RWPE2 (cell line): Measurements from ENCODE around the gene GSS.
A peak's percentile ranks its signal among the peaks of the same experiment; 100 is the strongest.

Source experiments
- ATAC-seq: fragments of 200-7000 bp; cut with Tn5 transposase; 3 replicates; pipeline ENCODE4 v1.9.1; 2021; ENCODE audit warnings: low read depth
- DNase-seq: peaks from one replicate; pipeline ENCODE4 v3.0.0-alpha.2; 2020; ENCODE audit warnings: low spot score
- H3K27ac ChIP-seq: fragments of 450-650 bp; 2 replicates; pipeline ENCODE4 v1.5.1; 2017; ENCODE audit warnings: mild to moderate bottlenecking; ENCODE audit not compliant: poor library complexity, severe bottlenecking
- H3K27me3 ChIP-seq: fragments of 250-450 bp; sonication (Bioruptor Pico); 2 replicates; pipeline ENCODE4 v1.5.1; 2021; ENCODE audit warnings: mild to moderate bottlenecking, moderate library complexity; ENCODE audit not compliant: insufficient read depth, poor library complexity, severe bottlenecking
- H3K36me3 ChIP-seq: fragments of 250-450 bp; sonication (Bioruptor Pico); 2 replicates; pipeline ENCODE4 v1.5.1; 2020; ENCODE audit warnings: low read depth, mild to moderate bottlenecking, moderate library complexity
- H3K4me1 ChIP-seq: fragments of 250-450 bp; sonication (Bioruptor Pico); 2 replicates; pipeline ENCODE4 v1.5.1; 2021; ENCODE audit warnings: mild to moderate bottlenecking, moderate library complexity; ENCODE audit not compliant: insufficient read depth, poor library complexity, severe bottlenecking
- H3K4me3 ChIP-seq: fragments of 250-450 bp; sonication (Bioruptor Pico); 2 replicates; pipeline ENCODE4 v1.5.1; 2021; ENCODE audit warnings: mild to moderate bottlenecking, moderate library complexity; ENCODE audit not compliant: severe bottlenecking
- H3K9me3 ChIP-seq: fragments of 250-450 bp; sonication (Bioruptor Pico); 2 replicates; pipeline ENCODE4 v1.5.1; 2021; ENCODE audit warnings: mild to moderate bottlenecking, moderate library complexity; ENCODE audit not compliant: severe bottlenecking
- TF ChIP-seq, protein P1 (sequence below): fragments of 450-650 bp; IDR thresholded peaks from one replicate; pipeline ENCODE4 v1.5.1; 2017; ENCODE audit warnings: mild to moderate bottlenecking, moderate library complexity; ENCODE audit not compliant: poor library complexity, severe bottlenecking

The GSS gene

DNA sequence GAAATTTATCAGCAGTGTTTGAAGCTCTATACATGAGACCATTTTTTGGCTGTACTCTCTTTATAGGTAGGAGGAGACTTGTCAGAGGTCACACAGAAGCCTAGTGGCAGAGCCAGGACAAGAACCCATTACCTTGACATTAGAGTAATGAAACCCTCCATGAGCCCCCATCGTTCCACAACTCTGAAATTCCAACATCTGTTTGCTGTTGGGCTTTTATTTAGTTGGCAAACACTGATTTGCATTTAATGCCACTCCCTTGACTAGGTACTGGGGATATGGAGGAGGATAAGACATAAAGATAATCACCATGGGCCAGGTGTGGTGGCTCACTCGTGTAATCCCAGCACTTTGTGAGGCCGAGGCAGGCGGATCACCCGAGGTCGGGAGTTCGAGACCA lies 1.6 kb downstream of the GSS start:
- no peak overlapping the region for H3K27ac ChIP-seq
- H3K36me3 ChIP-seq: peaks cover 40% of the 10 kb centered on the region
- no peak for ATAC-seq
- no peak overlapping the region for H3K4me3 ChIP-seq
- H3K9me3 ChIP-seq: no peaks in the 10 kb centered on the region
- TF ChIP-seq, protein P1, sequence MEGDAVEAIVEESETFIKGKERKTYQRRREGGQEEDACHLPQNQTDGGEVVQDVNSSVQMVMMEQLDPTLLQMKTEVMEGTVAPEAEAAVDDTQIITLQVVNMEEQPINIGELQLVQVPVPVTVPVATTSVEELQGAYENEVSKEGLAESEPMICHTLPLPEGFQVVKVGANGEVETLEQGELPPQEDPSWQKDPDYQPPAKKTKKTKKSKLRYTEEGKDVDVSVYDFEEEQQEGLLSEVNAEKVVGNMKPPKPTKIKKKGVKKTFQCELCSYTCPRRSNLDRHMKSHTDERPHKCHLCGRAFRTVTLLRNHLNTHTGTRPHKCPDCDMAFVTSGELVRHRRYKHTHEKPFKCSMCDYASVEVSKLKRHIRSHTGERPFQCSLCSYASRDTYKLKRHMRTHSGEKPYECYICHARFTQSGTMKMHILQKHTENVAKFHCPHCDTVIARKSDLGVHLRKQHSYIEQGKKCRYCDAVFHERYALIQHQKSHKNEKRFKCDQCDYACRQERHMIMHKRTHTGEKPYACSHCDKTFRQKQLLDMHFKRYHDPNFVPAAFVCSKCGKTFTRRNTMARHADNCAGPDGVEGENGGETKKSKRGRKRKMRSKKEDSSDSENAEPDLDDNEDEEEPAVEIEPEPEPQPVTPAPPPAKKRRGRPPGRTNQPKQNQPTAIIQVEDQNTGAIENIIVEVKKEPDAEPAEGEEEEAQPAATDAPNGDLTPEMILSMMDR: no peak
- peaks cover 32% of the 10 kb centered on the region for H3K4me1 ChIP-seq
- DNase-seq: no peak
- H3K27me3 ChIP-seq: no peaks in the 10 kb centered on the region

DNA sequence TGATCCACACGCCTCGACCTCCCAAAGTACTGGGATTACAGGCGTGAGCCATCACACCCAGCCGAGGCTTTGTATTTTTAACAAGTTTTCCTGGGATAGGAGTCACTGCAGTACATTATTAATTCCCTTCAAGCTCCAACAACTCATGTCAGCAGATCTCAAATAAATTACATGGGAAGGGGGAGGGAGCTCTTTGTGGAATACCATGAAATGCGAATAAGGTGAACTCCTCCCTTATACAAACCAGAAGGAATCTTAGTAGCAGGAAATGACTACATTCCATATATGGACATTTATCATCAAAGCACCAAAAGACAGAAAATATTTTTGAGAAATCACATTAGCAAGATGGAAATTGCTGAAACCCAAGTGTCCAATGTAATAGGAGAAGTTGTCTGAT lies 2.9 kb downstream of the GSS start:
- TF ChIP-seq, protein P1: no peak
- Histone ChIP-seq H3K27me3 (no peaks in the 10 kb centered on the region), H3K9me3 (no peaks in the 10 kb centered on the region), H3K4me3 (no peak overlapping the region), H3K27ac (peak overlapping the region; percentile 3), H3K4me1 (peaks cover 42% of the 10 kb centered on the region), H3K36me3 (peaks cover 50% of the 10 kb centered on the region)
- DNase-seq (no peak), ATAC-seq (no peak)

DNA sequence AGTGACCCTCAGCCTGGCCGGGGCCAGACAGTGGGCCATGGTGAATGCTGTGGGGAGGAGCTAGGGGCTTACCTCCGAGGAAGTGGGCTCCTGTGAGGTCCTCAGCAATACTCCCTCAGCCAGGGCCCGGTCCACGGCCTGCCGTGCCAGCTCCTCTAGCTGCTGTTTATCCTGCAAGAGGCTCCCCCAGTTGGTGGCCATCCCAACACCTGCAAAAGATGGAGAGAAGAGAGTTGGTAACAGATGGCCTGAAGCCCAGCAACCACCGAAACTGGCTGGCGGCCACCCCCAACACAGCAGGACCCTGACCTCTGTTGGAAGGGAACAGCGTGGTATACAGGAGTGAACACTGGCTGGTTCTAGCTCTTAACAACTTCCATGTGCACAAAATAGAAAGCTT lies 4.0 kb downstream of the GSS start:
- TF ChIP-seq, protein P1: no peak
- Histone ChIP-seq H3K9me3 (no peaks in the 10 kb centered on the region), H3K27ac (no peak overlapping the region), H3K36me3 (peaks cover 60% of the 10 kb centered on the region), H3K4me1 (peaks cover 47% of the 10 kb centered on the region), H3K27me3 (no peaks in the 10 kb centered on the region), H3K4me3 (no peak overlapping the region)
- ATAC-seq (no peak), DNase-seq (peak; percentile 80)

DNA sequence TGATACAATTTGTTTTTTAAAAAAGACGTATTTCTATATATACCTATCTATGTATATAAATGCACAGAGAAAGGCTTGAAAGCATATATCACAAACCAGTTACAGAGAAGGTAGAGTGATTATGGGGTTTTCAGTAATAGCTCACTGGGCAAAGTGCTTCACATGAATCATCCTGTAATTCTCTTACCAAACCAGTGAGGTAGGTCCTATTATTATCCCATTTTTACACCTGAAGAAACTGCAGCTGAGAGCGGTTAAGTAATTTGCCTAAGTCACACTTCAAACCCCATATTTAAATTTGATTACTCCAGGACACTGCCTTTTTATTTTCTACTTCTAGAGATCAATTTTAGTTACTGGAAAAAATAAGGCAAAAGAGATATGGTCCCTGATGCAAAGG lies 4.4 kb downstream of the GSS start:
- TF ChIP-seq, protein P1: no peak
- no peak overlapping the region for H3K4me3 ChIP-seq

DNA sequence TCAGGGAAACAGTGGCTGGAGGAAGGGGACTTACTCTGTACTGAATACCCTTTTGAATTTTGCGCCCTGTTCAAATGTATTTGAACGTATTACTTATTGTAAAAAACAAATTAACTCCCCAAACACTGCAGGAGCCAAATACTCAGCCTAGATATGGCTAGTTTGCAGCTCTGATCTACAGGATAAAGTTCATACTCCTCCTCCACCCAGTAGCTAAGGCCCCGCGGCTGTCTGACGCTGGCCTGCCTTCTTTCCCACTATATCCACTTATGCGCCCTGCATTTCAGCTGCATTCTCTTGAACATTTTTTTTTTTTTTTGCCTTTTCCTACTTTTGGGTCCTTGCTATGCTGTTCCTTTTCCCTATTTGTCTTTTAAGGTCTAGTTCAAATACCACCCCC lies 6.5 kb downstream of the GSS start:
- ATAC-seq (no peak), DNase-seq (no peak)
- H3K9me3 ChIP-seq: no peaks in the 10 kb centered on the region
- H3K27me3 ChIP-seq: no peaks in the 10 kb centered on the region
- TF ChIP-seq, protein P1: no peak
- no peak overlapping the region for H3K4me3 ChIP-seq
- peaks cover 83% of the 10 kb centered on the region for H3K36me3 ChIP-seq
- H3K27ac ChIP-seq: no peak overlapping the region
- H3K4me1 ChIP-seq: peaks cover 59% of the 10 kb centered on the region

More for the DNA sequence above, 4.4 kb downstream of the GSS start:
- no peak for DNase-seq
- peaks cover 64% of the 10 kb centered on the region for H3K36me3 ChIP-seq
- no peaks in the 10 kb centered on the region for H3K9me3 ChIP-seq
- ATAC-seq: no peak
- no peaks in the 10 kb centered on the region for H3K27me3 ChIP-seq
- no peak overlapping the region for H3K27ac ChIP-seq
- peaks cover 47% of the 10 kb centered on the region for H3K4me1 ChIP-seq
